ENCODE data around the gene CIAO3.

CIAO3 gene

GRCh38 chr16:710500-711075 lies 30.2 kb downstream of the CIAO3 start:
- no peak for DNase-seq (ENCODE audit: low read depth in 2 of 2)

DNA sequence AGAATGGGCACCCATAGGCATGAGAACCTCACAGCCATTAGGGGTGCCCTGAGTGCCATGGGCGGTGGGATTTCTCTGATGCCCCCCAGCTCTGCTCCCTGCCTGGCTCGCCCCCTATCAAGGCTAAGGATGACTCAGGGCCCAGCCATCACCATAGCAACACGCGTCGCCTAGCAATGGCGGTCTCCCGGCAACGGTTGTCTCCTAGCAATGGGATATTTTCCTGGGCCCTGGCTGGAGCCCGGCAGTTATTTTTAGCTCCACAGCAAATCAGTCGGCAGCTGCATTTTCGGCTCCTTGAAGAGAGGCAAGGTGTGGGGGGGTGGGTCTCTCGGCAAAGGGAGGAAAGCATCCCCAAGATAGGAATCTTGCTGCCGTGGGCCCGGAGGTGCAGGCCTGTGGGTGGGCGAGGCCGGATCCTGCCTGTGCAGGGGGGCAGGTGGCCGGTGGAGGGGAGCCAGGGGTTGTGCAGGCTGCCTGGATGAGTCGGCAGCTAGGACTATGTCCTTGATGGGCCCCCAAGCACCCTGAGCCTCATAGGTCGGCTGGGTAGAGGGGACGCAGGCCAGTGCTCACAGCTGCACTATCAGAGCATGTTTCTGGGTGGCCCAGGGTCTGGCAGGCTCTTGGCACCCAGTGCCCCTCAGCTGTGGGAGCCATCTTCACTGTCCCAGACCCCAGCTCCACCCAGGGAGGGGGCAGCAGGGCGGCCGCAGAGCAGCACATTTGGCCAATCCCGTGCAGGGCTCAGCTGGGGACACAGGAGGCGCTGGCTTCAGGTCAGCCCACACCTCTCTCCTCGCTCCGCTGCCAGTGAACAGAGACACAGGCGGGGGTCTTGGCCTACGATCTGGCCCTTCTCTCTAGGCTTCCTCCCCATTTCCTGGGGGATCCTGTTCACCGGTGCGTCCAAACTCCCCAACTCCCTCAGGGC lies 31.0 kb downstream of the CIAO3 start:
- no peak for DNase-seq (ENCODE audit: low read depth in 2 of 2)

DNA sequence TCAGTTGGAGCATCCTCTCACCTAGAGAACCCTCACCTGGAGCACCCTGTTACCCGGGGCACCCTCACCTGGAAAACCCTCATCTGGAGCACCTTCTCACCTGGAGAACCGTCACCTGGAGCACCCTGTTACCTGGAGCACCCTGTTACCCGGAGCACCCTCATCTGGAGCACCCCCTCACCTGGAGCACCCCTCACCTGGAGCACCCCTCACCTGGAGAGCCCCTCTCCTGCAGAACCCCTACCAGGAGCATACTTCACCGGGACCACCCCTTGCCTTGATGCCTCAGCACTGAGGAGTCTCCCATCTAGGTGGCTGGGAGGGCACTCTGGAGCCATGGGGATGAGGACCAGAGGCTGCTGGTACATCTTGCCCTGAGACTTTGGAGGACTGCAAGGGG lies 31.8 kb downstream of the CIAO3 start:
- DNase-seq (ENCODE audit: low read depth in 2 of 2) = no peak

DNA sequence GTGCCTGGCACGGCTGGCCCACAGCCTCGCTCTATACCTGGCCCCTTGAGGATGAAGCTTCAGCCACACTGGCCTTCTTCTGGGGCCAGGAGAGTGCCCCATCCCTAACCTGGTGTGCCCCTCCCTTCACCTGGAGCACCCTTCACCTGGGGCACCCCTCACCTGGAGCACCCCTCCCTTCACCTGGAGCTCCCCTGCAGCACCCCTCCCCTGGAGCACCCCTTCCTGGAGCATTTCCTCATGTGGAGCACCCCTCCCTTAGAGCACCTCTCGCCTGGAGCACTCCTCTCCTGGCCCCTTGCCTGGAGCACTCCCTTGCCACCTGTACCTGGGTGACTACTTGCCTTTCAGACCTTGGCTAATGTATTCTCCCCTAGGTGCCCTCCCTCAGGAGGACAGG lies 32.8 kb downstream of the CIAO3 start:
- no peak for DNase-seq (ENCODE audit: low read depth in 2 of 2)

DNA sequence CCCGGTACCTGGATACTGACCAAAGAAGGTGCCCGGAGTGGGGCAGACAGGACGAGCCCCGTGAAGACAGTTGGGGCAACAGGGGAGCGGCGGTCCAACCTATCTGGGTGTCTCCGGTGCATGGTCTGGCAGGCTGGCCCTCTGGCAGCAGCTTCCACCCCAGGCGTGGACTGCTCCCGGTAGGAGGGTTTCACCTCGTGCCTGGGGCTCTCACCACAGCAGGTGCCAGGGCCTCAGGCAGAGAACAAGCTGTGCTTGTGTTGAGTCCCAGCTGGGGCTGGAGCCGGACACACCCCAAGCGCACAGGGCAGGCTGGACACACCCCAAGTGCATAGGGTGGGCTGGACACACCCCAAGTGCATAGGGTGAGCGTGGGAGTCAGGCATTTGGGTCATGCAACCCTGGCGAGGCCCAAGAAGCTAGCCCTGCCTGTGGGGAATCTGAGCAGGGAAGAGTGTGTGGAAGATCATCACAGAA lies 33.7 kb downstream of the CIAO3 start:
- no peak for DNase-seq (ENCODE audit: low read depth in 2 of 2)

DNA sequence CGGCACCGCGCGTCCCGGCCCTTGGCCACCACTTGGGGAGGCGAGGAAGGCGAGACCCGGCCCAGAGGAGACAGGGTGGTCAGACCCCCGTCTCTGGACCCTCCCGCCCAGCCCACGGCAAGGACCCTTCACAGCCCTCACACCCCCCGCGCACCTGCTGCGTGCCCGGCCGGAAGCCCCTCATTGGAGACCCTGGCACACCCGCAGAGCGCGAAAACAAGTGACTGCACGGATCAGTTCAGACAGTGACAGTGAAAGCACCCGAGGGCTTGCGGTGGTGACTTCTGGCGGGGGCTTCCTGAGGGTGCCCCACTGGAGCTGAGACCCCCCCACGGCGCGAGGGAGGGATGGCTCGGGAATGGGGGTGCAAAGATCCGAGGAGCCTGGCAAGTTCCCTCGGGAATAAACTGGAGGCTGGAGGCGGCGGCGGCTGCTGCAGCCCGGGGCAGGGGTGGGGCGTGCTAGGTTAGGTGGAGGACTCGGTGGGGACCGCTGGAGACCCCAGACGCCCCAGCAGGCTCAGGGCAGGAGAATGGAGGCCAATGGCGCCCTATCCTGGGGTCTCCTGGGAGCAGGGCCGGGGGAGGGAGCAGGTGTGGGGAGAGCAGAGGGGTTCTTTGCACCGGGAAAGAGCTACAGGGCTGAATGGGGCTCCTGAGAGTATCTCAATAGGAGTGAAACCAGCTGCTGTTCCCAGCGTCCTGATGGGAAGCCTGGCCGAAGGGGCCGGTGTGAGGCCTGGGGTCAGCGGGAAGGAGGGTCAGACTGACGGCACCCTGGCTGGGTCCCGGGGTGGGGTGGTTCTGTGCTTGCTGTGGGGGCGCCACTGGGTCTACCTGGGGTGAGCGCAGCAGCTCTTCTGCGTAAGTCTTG lies 34.4 kb downstream of the CIAO3 start:
- DNase-seq (ENCODE audit: low read depth in 2 of 2) = no peak

DNA sequence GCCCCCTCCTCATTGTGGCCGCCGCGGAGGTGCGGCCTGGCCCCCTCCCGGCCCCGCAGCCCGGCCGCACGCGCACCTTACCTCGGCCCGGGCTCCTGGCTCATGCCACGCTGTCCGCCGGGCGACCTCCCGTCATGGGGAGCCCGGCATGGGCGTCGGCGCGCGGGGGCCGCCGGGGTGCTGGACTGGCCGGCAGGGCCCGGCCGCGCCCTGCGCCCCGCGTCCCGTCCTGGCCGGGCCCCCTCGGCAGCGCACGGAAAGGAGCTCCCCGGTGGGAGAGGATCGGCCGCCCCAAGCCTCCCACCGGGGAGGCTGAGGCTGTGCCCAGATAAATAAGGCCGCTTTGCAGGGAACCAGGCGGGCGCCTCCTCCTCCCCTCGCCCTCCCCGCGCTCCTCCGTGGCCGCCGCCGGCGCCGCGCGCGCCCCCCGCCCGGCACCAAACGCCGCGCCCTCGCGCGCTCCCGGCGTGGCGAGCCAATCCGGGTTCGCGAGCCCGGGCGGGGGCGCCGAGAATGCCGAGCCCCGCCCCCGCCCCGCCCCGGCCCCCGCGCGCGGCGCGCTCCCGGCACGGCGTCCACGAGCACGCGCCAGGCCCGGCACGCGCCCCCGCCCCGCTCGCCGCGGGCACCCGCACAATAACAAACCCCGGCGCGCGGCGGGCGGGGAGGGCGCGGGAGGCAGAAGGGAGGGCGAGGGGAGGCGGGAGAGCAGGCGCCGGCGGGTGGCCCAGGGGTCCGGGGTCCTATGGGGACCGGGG lies 35.2 kb downstream of the CIAO3 start, which contains the start of gene FBXL16:
TSS of gene FBXL16 (minus strand) at position 371 of the 758 bp plus-strand sequence. CDS start 8,396 bp downstream, outside the sequence.
- DNase-seq (ENCODE audit: low read depth in 2 of 2) = no peak

DNA sequence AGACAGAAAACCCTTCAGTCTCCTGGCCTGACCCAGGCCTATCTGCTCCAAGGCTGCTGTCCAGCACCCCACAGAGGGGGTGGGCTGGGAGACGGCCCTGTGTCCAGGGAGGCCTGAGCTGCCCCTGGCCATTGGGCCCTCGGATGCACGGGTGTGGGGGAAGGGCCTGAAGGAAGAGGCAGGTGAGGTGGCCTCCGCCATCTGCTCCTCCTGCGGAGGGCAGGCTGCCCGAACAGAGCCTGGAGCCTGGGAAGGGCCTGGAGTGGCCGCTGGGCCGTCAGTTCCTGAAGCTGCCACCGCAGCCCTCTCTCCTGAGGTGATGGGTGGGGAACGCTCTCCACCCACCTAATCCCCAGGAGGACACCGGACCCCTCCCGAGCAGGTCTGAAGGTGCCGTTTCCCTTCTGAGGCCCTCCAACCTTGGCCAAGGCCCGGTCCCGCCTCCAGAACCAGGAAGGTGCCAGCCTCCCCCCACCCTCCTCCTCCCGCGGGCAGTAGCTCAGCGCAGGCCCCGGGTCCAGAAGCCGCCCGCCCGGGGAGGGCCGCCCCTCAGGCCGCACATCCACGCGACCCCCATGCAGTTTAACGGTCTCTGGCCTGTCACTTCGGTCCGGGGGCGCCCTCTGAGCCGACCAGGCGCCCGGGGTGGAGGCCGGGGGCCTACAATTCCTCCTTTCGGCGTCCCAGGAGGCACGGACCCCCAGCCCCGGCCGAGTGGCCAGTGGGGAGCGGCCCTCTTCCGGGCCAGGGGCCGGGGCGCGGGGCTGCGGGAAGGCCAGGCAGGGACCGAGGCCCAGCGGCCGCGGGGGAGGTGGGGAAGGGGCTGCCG lies 36.0 kb downstream of the CIAO3 start:
- no peak for DNase-seq (ENCODE audit: low read depth in 2 of 2)

- no peak for DNase-seq (ENCODE audit: low read depth in 2 of 2)
Observed at GRCh38 chr16:704047-704446, 36.8 kb downstream of the CIAO3 start.

GRCh38 chr16:703406-703805 lies 37.4 kb downstream of the CIAO3 start:
- DNase-seq (ENCODE audit: low read depth in 2 of 2) = no peak

GRCh38 chr16:702341-702740 lies 38.5 kb downstream of the CIAO3 start:
- no peak for DNase-seq (ENCODE audit: low read depth in 2 of 2)

- no peak for DNase-seq (ENCODE audit: low read depth in 2 of 2)
Observed at GRCh38 chr16:700684-701584, 39.9 kb downstream of the CIAO3 start.

DNA sequence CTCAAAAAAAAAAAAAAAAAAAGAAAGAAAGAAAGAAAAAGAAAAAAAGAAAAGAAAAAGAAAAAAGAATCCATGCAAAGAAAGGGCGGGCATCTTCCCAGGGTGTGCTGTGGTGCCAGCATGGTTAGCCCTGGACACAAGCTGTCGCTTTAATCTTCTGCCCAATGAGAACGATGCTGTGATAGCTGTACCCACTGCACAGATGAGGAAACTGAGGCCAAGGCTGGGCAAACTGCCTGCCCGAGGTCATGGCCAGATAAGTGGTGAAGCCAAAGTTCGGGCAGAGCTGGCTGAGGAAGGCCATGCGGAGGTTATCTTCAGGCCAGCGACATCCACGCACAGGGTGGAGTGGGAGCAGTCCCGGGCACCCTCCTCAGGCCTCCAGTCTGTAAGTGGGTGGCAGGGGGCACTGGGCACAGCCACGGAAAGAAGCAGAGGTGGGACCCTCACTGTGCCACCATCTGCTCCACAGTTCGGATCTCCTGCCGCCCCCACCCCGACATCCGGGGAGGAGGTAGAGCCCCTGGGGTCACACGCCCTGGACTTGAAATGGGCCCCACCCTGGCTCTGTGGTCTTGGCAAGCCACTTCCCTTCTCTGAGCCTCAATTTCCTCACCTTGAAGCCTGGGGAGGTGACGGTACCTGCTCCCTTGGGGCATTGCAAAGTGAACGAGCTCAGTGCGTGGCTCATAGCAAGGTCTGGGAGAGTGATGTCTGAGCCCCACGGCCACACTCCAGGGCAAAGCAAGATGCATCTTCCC lies 41.7 kb downstream of the CIAO3 start:
- no peak for DNase-seq (ENCODE audit: low read depth in 2 of 2)

DNA sequence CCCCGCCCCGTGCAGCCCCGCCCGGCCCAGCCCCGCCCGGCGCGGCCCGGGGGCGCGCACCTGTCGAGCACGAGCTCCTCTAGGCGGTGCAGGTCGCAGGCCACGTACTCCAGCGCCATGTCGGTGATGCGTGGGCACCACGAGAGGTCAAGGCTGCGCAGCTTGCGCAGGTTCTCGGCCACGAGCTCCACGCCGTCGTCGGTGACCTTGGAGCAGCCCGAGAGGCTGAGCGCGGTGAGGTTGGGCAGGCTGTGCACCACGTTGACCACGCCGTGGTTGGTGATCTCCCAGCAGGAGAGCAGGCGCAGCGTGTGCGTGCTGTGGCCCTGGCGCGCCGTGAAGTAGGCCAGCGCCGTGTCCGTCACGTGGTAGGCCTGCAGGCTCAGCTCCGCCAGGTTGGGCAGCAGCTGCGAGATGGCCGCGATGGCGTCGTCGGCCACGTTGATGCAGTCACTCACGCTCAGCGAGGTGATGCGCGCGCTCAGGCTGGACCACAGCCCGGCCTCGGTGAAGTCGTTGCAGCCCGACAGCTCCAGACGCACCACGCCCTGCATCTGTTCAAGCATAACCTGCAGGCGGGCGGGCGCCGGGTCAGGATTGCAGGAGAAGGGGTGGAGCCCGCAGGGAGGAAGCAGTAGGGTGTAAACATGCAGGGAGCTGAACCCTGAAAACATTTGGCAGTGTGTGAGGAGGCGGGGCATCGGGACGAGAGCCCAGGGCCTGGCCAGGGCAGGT lies 45.3 kb downstream of the CIAO3 start:
- DNase-seq (ENCODE audit: low read depth in 2 of 2) = peak; percentile 43 to 63

DNA sequence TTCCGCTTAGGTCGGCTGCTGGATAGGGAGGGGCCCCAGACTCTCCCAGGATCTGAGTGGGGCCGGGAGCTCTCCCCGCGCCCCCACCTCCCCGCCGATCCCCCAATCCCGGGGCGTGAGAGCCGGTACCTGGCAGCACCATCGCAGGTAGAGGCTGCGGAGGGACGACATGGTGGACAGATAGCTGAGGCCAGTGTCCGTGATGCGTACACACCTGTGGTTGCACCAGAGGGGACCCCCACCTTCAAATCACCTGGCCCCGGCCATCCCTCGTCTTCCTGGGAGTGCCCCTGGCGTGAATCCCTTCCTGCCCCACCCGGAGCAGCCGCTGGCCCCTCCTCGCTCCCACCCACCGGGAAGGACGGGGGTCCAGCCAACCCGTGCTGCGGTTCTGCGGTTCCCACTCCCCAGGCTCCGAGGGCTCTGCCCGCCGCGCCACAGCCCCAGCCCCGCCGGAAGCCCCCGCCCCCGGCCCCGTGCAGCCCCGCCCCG lies 45.9 kb downstream of the CIAO3 start:
- DNase-seq (ENCODE audit: low read depth in 2 of 2) = no peak

DNA sequence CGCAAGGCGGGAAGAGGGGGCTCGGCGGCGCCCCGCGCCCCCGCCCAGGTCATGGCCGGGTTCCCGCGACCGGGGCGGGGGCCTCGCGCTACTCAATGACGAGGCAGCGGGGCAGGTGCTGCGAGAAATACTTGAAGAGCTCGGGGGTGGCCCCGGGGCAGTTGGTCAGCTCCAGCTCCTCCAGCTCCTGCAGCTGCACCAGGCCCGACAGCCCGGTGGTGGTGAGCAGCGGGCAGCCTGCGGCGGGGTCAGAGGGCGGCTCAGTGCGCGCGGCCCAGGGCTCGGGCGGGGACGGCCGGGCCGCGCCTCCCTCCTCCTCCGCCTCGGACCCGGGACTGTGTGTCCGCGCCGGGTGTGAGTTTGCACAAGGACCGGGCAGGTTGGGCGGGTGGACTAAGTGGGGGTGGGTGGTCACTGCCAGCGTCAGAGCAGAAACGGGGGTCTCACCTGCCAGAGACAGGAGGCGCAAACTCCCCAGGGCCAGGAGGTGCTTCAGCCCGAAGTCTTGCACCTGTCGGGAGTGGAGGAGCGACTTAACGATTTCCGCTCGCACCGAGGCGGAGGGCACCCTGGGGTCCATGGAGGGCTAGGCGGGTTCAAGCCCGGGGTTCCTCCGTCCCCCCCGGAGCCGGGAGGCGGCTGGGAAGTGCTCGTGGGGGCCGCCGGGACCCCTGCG lies 46.5 kb downstream of the CIAO3 start:
- no peak for DNase-seq (ENCODE audit: low read depth in 2 of 2)

GRCh38 chr16:693766-694165 lies 47.0 kb downstream of the CIAO3 start:
- DNase-seq (ENCODE audit: low read depth in 2 of 2) = no peak

Data from stimulated activated CD8-positive, alpha-beta memory T cell treated with anti-CD3 and anti-CD28 coated beads, Interleukin-15, amount 100 ng/mL, for 48 hours (primary cell).